Caco-2 (cell line): Measurements from ENCODE around the gene PPM1F. TPM values are rescaled to one million over a fixed set of nuclear protein-coding genes. Genes with fewer than 3 reads are reported as not detected.

Source experiments
- BruUV-seq: library from RNA; stranded (reverse); fragments of 400-500 nt; replicated peaks from 2 replicates; lab custom pipeline; 2021; lab: Mats Ljungman, UMichigan
- CTCF ChIA-PET: fragments of 300-600 bp; sonication (Branson Sonifier 250); formaldehyde crosslinking; loops from one replicate; lab custom pipeline; 2022; ENCODE audit warnings: antibody characterized with exemption; lab: Charles Lee
- POLR2A ChIA-PET: fragments of 300-600 bp; sonication (Branson Sonifier 250); formaldehyde crosslinking; loops from one replicate; lab custom pipeline; 2022; ENCODE audit warnings: antibody characterized with exemption; lab: Charles Lee
- DNase-seq, 2 experiments: peaks; one replicate each; pipeline versions ENCODE4 v3.0.0 to v3.0.0-alpha.2; 2020 to 2022
- H3K27me3 ChIP-seq: replicated peaks from 2 replicates; pipeline ENCODE4 v1.6.0; 2011; ENCODE audit warnings: low read length; ENCODE audit not compliant: control insufficient read depth, insufficient read depth
- H3K36me3 ChIP-seq: 2 replicates; pipeline ENCODE4 v1.5.1; 2011; ENCODE audit warnings: low read length; ENCODE audit not compliant: control insufficient read depth, insufficient read depth
- H3K4me1 ChIP-seq: fragments of 250-450 bp; sonication (Bioruptor Pico); 2 replicates; pipeline ENCODE4 v1.5.1; 2020; ENCODE audit warnings: mild to moderate bottlenecking
- H3K4me3 ChIP-seq: 2 replicates; pipeline ENCODE4 v1.5.1; 2011; ENCODE audit warnings: low read depth, mild to moderate bottlenecking, control low read depth, low read length
- H3K9me3 ChIP-seq: fragments of 250-450 bp; sonication (Bioruptor Pico); 2 replicates; pipeline ENCODE4 v1.5.1; 2020; ENCODE audit warnings: mild to moderate bottlenecking, moderate library complexity
- H3K27ac Mint-ChIP-seq: one replicate; pipeline ENCODE4 v1.8.0; 2022; ENCODE audit warnings: mixed read lengths; ENCODE audit not compliant: unreplicated experiment
- H3K27me3 Mint-ChIP-seq: one replicate; pipeline ENCODE4 v1.8.0; 2022; ENCODE audit warnings: mixed read lengths; ENCODE audit not compliant: insufficient read depth, unreplicated experiment
- H3K36me3 Mint-ChIP-seq: one replicate; pipeline ENCODE4 v1.8.0; 2022; ENCODE audit warnings: mild to moderate bottlenecking, mixed read lengths; ENCODE audit not compliant: insufficient read depth, unreplicated experiment
- H3K4me1 Mint-ChIP-seq: one replicate; pipeline ENCODE4 v1.8.0; 2022; ENCODE audit warnings: low read depth, mixed read lengths; ENCODE audit not compliant: unreplicated experiment
- H3K4me3 Mint-ChIP-seq: one replicate; pipeline ENCODE4 v1.8.0; 2022; ENCODE audit warnings: mild to moderate bottlenecking, moderate library complexity, mixed read lengths; ENCODE audit not compliant: unreplicated experiment
- H3K9me3 Mint-ChIP-seq: one replicate; pipeline ENCODE4 v1.8.0; 2022; ENCODE audit warnings: mixed read lengths; ENCODE audit not compliant: unreplicated experiment
- CTCF ChIP-seq, 2 experiments: fragments of 200-600 bp in 1 of 2; IDR thresholded peaks; 1 replicate in 1 of 2; 2 replicates in 1 of 2; pipeline versions ENCODE4 v1.5.1 to v1.8.0; 2011 to 2022; ENCODE audit warnings: antibody characterized with exemption in 1 of 2, control low read depth in 1 of 2, inconsistent platforms in 1 of 2, low read depth in 1 of 2, low read length in 1 of 2, mild to moderate bottlenecking in 1 of 2, moderate library complexity in 1 of 2; ENCODE audit not compliant: insufficient read depth in 1 of 2, severe bottlenecking in 1 of 2, unreplicated experiment in 1 of 2
- intact Hi-C: fragments of 100-400 bp; cut with micrococcal nuclease; formaldehyde crosslinking; loops from one replicate; pipeline ENCODE4 v1.10.0; 2022; ENCODE audit not compliant: unreplicated experiment
- total RNA-seq: library from RNA; stranded (reverse); gene quantifications from 2 replicates; pipeline ENCODE4 v1.2.3, GENCODE V29; 2022

PPM1F gene
- total RNA-seq, 1 experiment from 2014 or later = 25.8 TPM

GRCh38 chr22:21968452-21969129 lies 15.9 kb upstream of the PPM1F start:
- Mint-ChIP-seq H3K27ac (no peak overlapping the region), H3K4me1 (no peaks in the 10 kb centered on the region), H3K27me3 (no peaks in the 10 kb centered on the region), H3K36me3 (peaks cover 59% of the 10 kb centered on the region), H3K9me3 (no peaks in the 10 kb centered on the region), H3K4me3 (no peak overlapping the region)
- no peak for DNase-seq
- intact Hi-C loops = no loop called here
- H3K9me3 ChIP-seq = no peaks in the 10 kb centered on the region
- H3K4me3 ChIP-seq = no peak overlapping the region
- no peaks in the 10 kb centered on the region for H3K4me1 ChIP-seq
- no TSS peak for BruUV-seq
- no peak for TF ChIP-seq CTCF (IDR thresholded peaks at IDR 0.05; ENCODE audit: insufficient read depth in 1 of 2, low read depth in 1 of 2, low read length in 1 of 2, severe bottlenecking in 1 of 2, unreplicated experiment in 1 of 2)
- ChIA-PET POLR2A (no interaction called here), CTCF (no interaction called here)
- H3K27me3 ChIP-seq = no peaks in the 10 kb centered on the region
- H3K36me3 ChIP-seq = peaks cover 5% of the 10 kb centered on the region

- intact Hi-C loops = no loop called here
- Histone ChIP-seq H3K36me3 (peaks cover 5% of the 10 kb centered on the region), H3K4me1 (no peaks in the 10 kb centered on the region), H3K9me3 (no peaks in the 10 kb centered on the region), H3K27me3 (no peaks in the 10 kb centered on the region), H3K4me3 (no peak overlapping the region)
- Mint-ChIP-seq H3K9me3 (no peaks in the 10 kb centered on the region), H3K27me3 (no peaks in the 10 kb centered on the region), H3K36me3 (peaks cover 62% of the 10 kb centered on the region), H3K27ac (no peak overlapping the region), H3K4me1 (no peaks in the 10 kb centered on the region), H3K4me3 (no peak overlapping the region)
- DNase-seq = no peak
- ChIA-PET POLR2A (no interaction called here), CTCF (interaction anchor here (1.2 kb wide), 1 partner anchor 29 kb away, joined by 4 read pairs; no protein-coding TSS in a partner anchor)
- no TSS peak for BruUV-seq
- no peak for TF ChIP-seq CTCF (IDR thresholded peaks at IDR 0.05; ENCODE audit: insufficient read depth in 1 of 2, low read depth in 1 of 2, low read length in 1 of 2, severe bottlenecking in 1 of 2, unreplicated experiment in 1 of 2)
These were observed 15.1 kb upstream of the PPM1F start for GRCh38 chr22:21967693-21968271.

- no peaks in the 10 kb centered on the region for H3K27me3 Mint-ChIP-seq
- no peak for TF ChIP-seq CTCF (IDR thresholded peaks at IDR 0.05; ENCODE audit: insufficient read depth in 1 of 2, low read depth in 1 of 2, low read length in 1 of 2, severe bottlenecking in 1 of 2, unreplicated experiment in 1 of 2)
- ChIA-PET CTCF (interaction anchor here (1.2 kb wide), 1 partner anchor 28 kb away, joined by 4 read pairs; no protein-coding TSS in a partner anchor), POLR2A (no interaction called here)
- H3K9me3 Mint-ChIP-seq = no peaks in the 10 kb centered on the region
- H3K4me1 Mint-ChIP-seq = no peaks in the 10 kb centered on the region
- no peaks in the 10 kb centered on the region for H3K4me1 ChIP-seq
- no peak for DNase-seq
- intact Hi-C loops = no loop called here
- H3K4me3 ChIP-seq = no peak overlapping the region
- H3K9me3 ChIP-seq = no peaks in the 10 kb centered on the region
- peaks cover 59% of the 10 kb centered on the region for H3K36me3 Mint-ChIP-seq
- no TSS peak for BruUV-seq
- H3K4me3 Mint-ChIP-seq = no peak overlapping the region
- H3K27me3 ChIP-seq = no peaks in the 10 kb centered on the region
- no peak overlapping the region for H3K27ac Mint-ChIP-seq
- peaks cover 3% of the 10 kb centered on the region; the same call in 1 of the 2 replicates for H3K36me3 ChIP-seq
These were observed 14.2 kb upstream of the PPM1F start for GRCh38 chr22:21966643-21967516.
